Activated CD8-positive, alpha-beta memory T cell treated with anti-CD3 and anti-CD28 coated beads for 48 hours (primary cell): ENCODE results near the gene CRYZL1.
A peak's percentile ranks its signal among the peaks of the same experiment; 100 is the strongest.

Source experiments
- DNase-seq, 3 experiments: peaks; one replicate each; pipeline ENCODE4 v3.0.0-alpha.2; 2020; ENCODE audit warnings: low read depth in 2 of 3, low spot score in 2 of 3

CRYZL1 gene

GRCh38 chr21:33566514-33566913, 75.0 kb downstream of the CRYZL1 start:
- DNase-seq, result no peak

GRCh38 chr21:33562389-33562788, 79.2 kb downstream of the CRYZL1 start:
- no peak for DNase-seq

- DNase-seq, result no peak
Measured at GRCh38 chr21:33561373-33561772, 80.2 kb downstream of the CRYZL1 start.

GRCh38 chr21:33560965-33561364, 80.6 kb downstream of the CRYZL1 start:
- DNase-seq, result no peak

DNA sequence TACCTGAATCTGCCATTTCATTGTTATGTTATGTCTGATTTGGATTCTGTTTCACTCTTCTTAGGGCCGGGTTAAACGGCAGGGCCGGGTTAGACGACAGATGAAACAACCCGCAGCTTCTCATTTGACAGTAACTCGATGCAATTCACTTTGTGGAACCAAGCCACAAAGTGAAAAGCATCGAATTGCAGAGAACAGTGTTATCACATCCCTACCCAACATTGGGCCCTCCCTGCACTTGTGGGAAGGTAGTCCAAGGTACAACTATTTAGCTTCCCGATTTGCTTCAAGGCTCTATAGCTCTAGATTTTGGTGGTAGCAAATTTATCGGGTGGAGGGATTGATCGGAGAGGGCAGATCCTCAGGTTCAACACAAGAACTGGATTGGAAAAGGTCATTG, 81.7 kb downstream of the CRYZL1 start:
- no peak for DNase-seq

GRCh38 chr21:33558777-33559421, 82.6 kb downstream of the CRYZL1 start:
- no peak for DNase-seq

- no peak for DNase-seq
Measured at GRCh38 chr21:33557447-33557846, 84.1 kb downstream of the CRYZL1 start.

GRCh38 chr21:33554982-33555344, 86.6 kb downstream of the CRYZL1 start:
- DNase-seq, result no peak

GRCh38 chr21:33554236-33554981, 87.1 kb downstream of the CRYZL1 start:
- DNase-seq, result no peak

DNA sequence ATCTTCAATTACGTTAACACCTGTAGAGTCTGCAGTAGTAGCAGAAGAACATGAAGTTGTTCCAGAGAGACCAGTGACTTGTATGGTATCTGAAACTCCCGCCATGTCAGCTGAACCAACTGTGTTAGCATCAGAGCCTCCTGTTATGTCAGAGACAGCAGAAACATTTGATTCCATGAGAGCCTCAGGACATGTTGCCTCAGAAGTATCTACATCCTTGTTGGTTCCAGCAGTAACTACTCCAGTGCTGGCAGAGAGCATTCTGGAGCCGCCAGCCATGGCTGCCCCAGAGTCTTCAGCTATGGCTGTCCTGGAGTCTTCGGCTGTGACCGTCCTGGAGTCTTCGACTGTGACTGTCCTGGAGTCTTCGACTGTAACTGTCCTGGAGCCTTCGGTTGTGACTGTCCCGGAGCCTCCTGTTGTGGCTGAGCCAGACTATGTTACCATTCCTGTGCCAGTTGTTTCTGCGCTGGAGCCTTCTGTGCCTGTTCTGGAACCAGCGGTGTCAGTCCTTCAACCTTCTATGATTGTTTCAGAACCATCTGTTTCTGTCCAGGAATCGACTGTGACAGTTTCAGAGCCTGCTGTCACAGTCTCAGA, 88.4 kb downstream of the CRYZL1 start:
- no peak for DNase-seq

- DNase-seq, result no peak
Measured at GRCh38 chr21:33552093-33552998, 89.2 kb downstream of the CRYZL1 start.

- DNase-seq, result no peak
Measured at GRCh38 chr21:33551664-33552063, 89.9 kb downstream of the CRYZL1 start.

- DNase-seq, result no peak
Measured at GRCh38 chr21:33550772-33551660, 90.5 kb downstream of the CRYZL1 start.

GRCh38 chr21:33549848-33550771, 91.4 kb downstream of the CRYZL1 start:
- no peak for DNase-seq

GRCh38 chr21:33546086-33546485, 95.5 kb downstream of the CRYZL1 start:
- DNase-seq, result no peak

DNA sequence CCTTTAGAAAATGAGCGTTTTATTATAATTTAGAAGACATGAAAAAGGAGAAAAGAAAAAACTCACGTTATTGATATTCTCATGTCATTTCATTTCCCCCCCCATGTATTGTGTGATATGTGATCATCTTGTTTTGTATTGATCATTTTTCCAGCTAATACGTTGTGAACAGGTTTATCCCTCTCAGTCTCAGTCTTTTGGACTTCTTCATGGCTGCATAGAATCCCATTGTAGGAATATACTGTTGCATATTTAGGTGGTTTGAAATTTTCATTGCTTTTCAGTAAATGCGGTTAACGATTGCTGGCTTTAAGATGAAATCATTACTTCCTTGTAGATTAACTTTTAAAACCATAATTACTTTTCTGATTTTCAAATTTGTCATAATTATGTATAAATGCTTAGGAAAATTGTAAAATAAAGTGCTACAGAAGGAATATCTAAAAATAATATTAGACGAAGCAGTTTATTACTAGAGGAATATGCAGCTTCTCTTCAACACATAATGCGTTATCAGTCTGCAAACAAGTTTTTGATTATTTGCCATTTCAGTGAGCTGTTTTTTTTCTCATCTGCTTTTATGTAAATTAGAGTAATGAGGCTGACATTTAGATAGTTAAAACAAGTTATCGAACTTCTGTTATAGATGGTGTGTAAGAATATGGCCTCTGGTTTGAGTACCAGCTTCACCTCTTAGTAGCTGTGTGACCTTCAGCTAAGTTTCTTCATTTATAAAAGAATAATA, 96.9 kb downstream of the CRYZL1 start:
- DNase-seq, result no peak

DNA sequence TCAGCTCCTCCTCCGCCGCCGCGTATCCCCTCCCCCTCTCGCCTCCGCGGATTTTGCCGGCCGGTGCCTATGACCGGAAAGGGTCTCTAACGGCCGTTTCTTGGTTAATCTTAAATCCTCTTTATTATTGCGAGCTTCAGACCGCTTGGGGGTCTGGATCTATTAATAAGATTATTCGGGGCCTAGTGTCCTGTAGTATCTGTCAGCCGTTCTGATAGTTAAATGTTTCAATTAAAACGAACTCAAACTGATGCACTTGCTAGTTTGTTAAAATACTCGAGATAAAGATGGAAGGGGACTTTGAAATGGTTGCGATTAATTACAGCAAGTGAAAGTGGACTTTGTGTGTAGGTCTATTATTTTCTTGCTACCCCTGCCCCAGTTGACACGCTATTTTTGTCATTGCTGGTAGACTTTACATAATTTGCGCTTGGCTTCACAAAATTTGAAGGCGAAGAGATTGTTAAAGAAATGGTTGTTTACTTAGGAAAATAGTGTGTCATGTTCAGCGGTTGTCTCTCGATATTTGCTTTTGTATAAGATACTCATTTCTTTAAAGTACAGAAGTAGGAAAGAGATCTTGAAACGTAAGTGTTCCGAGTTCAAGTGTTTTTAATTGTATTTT, 97.9 kb downstream of the CRYZL1 start:
- peak in 2 of 3 experiments; percentile 52 to 61 for DNase-seq
